ENCODE results near the gene EVA1B.

The EVA1B gene

DNA sequence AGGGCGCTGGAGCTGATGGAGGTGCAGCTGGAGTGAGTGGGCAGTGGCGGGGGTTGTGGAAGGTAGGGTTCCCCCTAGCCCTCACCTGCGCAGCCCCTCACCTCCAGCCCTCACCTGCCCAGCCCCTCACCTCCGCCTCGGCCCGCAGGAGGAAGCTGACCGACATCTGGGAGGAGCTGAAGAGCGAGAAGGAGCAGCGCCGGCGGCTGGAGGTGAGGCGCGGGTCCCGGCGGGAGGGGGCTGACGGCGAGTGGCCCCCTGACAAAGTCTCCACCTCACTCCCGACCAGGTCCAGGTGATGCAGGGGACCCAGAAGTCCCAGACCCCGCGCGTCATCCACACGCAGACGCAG is 2.7 kb downstream of the EVA1B start:
- TF ChIP-seq, protein P1, sequence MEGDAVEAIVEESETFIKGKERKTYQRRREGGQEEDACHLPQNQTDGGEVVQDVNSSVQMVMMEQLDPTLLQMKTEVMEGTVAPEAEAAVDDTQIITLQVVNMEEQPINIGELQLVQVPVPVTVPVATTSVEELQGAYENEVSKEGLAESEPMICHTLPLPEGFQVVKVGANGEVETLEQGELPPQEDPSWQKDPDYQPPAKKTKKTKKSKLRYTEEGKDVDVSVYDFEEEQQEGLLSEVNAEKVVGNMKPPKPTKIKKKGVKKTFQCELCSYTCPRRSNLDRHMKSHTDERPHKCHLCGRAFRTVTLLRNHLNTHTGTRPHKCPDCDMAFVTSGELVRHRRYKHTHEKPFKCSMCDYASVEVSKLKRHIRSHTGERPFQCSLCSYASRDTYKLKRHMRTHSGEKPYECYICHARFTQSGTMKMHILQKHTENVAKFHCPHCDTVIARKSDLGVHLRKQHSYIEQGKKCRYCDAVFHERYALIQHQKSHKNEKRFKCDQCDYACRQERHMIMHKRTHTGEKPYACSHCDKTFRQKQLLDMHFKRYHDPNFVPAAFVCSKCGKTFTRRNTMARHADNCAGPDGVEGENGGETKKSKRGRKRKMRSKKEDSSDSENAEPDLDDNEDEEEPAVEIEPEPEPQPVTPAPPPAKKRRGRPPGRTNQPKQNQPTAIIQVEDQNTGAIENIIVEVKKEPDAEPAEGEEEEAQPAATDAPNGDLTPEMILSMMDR (IDR thresholded peaks at IDR 0.05; ENCODE audit: borderline replicate concordance, insufficient read depth, low read depth, low read length), result no peak
- H3K4me3 ChIP-seq (ENCODE audit: low read depth, low read length), result peak overlapping the region; percentile 37

DNA sequence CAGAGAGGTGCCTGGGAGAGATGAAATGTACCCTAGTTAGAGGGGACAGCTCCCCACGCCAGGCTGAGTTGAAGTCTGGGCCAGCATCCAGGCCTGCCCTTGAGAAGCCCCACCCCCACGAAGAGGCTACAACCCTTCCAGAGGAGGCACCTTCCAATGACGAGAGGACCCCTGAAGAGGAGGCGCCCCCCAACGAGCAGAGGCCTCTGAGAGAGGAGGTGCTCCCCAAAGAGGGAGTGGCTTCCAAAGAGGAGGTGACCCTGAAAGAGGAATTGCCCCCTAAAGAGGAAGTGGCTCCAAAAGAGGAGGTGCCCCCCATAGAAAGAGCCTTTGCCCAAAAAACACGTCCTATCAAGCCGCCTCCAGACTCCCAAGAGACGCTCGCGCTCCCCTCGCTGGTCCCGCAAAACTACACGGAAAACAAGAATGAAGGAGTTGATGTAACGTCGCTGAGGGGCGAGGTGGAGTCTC is 3.1 kb downstream of the EVA1B start:
- peak overlapping the region; percentile 37 for H3K4me3 ChIP-seq (ENCODE audit: low read depth, low read length)
- TF ChIP-seq, protein P1 (IDR thresholded peaks at IDR 0.05; ENCODE audit: borderline replicate concordance, insufficient read depth, low read depth, low read length), result no peak

DNA sequence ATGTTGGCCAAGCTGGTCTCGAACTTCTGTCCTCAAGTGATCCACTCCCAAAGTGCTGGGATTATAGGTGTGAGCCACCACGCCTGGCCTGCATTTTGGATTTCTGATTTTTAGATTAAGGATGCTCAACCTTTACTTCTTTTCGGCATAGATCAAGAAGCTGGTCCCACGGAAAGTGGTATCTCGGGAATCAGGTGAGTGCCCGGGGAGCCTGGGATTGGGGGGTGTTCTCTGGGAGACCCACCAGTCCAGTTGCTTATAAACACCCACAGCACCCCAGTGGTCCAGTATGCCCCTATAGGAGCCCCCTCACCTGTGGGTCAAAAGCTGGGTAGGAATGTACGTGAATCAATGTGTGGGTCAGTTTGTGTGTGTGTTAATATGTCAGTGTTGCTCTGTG is 14.0 kb downstream of the EVA1B start:
- TF ChIP-seq, protein P1 (IDR thresholded peaks at IDR 0.05; ENCODE audit: borderline replicate concordance, insufficient read depth, low read depth, low read length), result no peak
- H3K4me3 ChIP-seq (ENCODE audit: low read depth, low read length), result no peak overlapping the region

DNA sequence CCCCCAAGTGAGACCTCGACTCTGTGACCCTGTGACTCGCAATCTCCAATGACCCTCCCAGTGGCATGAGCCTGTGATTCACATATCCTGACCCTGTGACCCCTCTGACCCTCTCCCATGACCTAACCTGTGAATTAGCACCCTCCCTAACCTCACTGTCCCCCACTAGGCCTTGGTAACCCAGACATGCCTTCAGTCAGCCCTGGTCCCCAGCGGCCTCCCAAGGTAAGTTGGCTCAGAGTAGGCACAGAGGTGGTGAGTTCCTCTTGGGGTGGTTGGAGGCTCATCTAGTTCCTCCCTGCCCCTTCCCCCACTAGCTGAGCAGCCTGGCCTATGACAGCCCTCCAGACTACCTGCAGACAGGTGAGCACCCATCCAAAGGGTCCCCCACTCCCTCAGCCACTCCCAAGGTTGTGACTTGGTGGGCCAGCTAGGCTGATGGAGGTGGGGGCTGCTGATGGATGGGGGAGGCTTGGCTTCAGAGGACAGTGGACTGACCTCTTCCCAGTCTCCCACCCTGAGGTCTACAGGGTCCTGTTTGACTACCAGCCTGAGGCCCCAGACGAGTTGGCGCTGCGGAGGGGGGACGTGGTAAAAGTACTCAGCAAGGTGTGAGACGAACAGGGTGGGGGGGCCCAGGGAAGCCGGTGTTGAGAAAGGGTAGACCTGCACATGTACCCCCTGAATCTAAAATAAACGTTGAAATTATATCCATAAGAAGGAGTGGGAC is 15.7 kb downstream of the EVA1B start:
- TF ChIP-seq, protein P1 (IDR thresholded peaks at IDR 0.05; ENCODE audit: borderline replicate concordance, insufficient read depth, low read depth, low read length), result no peak
- peak overlapping the region; percentile 44 for H3K4me3 ChIP-seq (ENCODE audit: low read depth, low read length)

DNA sequence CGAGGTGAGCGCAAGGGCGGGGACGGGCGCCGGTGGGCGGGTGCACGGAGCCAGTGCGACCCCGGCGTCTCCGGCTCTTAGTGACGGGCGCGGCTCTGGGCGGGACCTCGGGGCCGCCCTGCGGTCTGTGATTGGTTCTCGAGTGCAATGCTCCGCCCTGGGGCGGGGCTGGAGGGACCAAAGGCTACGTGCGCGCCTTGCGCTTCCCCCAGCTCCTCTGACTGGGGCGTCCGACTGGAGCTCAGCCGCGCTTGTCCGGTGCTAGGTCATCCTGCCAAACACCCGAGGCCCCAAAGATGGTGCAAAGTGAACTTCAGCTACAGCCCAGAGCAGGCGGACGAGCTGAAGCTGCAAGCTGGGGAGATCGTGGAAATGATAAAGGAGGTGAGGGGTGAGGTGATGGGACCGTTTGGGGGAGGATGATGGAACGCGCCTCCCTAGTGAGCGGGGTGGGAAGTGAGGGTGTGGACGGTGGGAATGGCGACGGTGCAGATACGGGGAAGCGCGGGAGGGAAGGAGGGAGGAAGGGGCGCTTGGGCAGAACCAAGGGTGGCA is 16.5 kb downstream of the EVA1B start:
- TF ChIP-seq, protein P1 (IDR thresholded peaks at IDR 0.05; ENCODE audit: borderline replicate concordance, insufficient read depth, low read depth, low read length), result no peak
- H3K4me3 ChIP-seq (ENCODE audit: low read depth, low read length), result peak overlapping the region; percentile 72

DNA sequence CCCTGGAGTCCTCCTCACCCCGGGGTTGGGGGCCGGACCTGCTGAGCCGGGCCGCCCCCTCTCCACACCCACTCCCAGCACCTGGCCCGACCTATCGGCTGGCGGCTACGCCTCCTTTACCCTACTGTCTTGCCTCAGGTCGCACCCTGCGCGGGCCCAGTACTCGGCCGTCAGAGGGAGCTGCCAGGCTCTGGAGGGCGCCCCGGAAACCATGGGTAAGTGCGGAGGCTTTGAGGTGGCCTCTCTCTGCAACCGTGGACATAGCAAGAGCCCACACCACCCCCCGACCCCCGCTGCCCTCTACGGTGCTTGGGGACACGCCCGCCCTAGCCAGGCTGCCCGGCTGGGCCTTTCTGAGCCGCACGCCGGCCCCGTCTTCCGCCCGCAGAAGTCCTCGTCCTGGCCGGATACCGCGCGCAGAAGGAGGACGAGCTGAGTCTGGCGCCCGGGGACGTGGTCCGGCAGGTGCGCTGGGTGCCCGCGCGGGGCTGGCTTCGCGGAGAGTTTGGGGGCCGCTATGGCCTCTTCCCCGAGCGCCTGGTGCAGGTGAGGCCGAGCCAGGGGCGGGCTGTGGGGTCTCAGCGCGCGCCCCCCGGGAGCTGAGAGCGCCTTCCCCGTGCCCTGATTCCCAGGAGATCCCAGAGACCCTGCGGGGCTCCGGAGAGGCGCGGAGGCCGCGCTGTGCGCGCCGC is 17.1 kb downstream of the EVA1B start, which contains the start of gene SH3D21:
Gene SH3D21, plus strand, starts transcription at position 159 of the 692 bp plus-strand sequence. Its CDS starts 53 bp downstream, at position 212.
- H3K4me3 ChIP-seq (ENCODE audit: low read depth, low read length), result peak within 1 kb of the TSS; percentile 72
- TF ChIP-seq, protein P1 (IDR thresholded peaks at IDR 0.05; ENCODE audit: borderline replicate concordance, insufficient read depth, low read depth, low read length), result peak; percentile 5; the same call in 1 of the 2 replicates
